HCT116 (cell line): ENCODE measurements around the gene FLT4. TPM values are rescaled to one million over a fixed set of nuclear protein-coding genes. Genes with fewer than 3 reads are reported as not detected.
"Not testable (repeated sequence)": the region's sequence is repeated elsewhere in the genome, so short reads cannot be mapped to it uniquely, and the experiment has no call there.

Experiments used
- ATAC-seq: fragments of 200-7000 bp; cut with Tn5 transposase; 2 replicates; pipeline ENCODE4 v1.9.1; 2020; ENCODE audit warnings: mild to moderate bottlenecking, moderate library complexity
- BruUV-seq: library from RNA; stranded (reverse); fragments of 400-500 nt; replicated peaks from 2 replicates; lab custom pipeline; 2021; lab: Mats Ljungman, UMichigan
- CTCF ChIA-PET: fragments of 300-600 bp; sonication (Branson Sonifier 250); formaldehyde crosslinking; loops from one replicate; lab custom pipeline; 2021; ENCODE audit warnings: antibody characterized with exemption; lab: Charles Lee
- POLR2A ChIA-PET: fragments of 300-600, 350-600 bp; sonication (Branson Sonifier 250); formaldehyde crosslinking; loops from one replicate; lab custom pipeline; 2021; ENCODE audit warnings: antibody characterized with exemption; lab: Charles Lee
- RAD21 ChIA-PET, 2 experiments: fragments of 300-600 bp; sonication (Branson Sonifier 250); formaldehyde crosslinking; loops; one replicate each; lab custom pipeline; 2023; ENCODE audit warnings: low total read pairs in 2 of 2; ENCODE audit not compliant: uncharacterized antibody in 2 of 2, unreplicated experiment in 2 of 2, low non-redundant PET in 1 of 2; lab: Charles Lee
- DNase-seq: peaks from one replicate; pipeline ENCODE4 v3.0.0-alpha.2; 2010; ENCODE audit warnings: low read depth, low spot score
- H2AFZ ChIP-seq: fragments of 200-600 bp; shearing (Covaris generic), sonication (generic); 2 replicates; pipeline ENCODE4 v1.6.1; 2017; ENCODE audit warnings: low read depth, mixed run types, mixed read lengths, antibody characterized with exemption, low read length; ENCODE audit not compliant: poor library complexity, severe bottlenecking
- H3K27ac ChIP-seq: 2 replicates; pipeline ENCODE4 v1.5.1; 2012; ENCODE audit warnings: low read depth, low read length
- H3K27me3 ChIP-seq: fragments of 200-600 bp; sonication (generic); 2 replicates; pipeline ENCODE4 v1.6.1; 2016; ENCODE audit warnings: mixed run types, low read length, mixed read lengths; ENCODE audit not compliant: insufficient read depth
- H3K36me3 ChIP-seq, 2 experiments: fragments of 200-500 bp in 1 of 2; fragments of 200-600 bp in 1 of 2; sonication (Bioruptor generic) in 1 of 2; sonication (generic) in 1 of 2; 2 replicates each; pipeline versions ENCODE4 v1.5.1 to v1.6.1; 2014 to 2016; ENCODE audit warnings: low read length in 2 of 2, inconsistent platforms in 1 of 2, mixed read lengths in 1 of 2, mixed run types in 1 of 2; ENCODE audit not compliant: insufficient read depth in 2 of 2, control insufficient read depth in 1 of 2
- H3K4me1 ChIP-seq, 2 experiments: fragments of 200-600 bp in 1 of 2; sonication (generic) in 1 of 2; 2 replicates each; pipeline versions ENCODE4 v1.5.1 to v1.6.1; 2012 to 2017; ENCODE audit warnings: low read length in 2 of 2, inconsistent platforms in 1 of 2, mild to moderate bottlenecking in 1 of 2, mixed read lengths in 1 of 2, mixed run types in 1 of 2, moderate library complexity in 1 of 2; ENCODE audit not compliant: insufficient read depth in 2 of 2, control insufficient read depth in 1 of 2
- H3K4me2 ChIP-seq: fragments of 200-600 bp; sonication (generic); 2 replicates; pipeline ENCODE4 v1.6.1; 2017; ENCODE audit warnings: mixed run types, low read length, mixed read lengths
- H3K4me3 ChIP-seq, 2 experiments: fragments of 200-600 bp in 1 of 2; sonication (generic) in 1 of 2; replicated peaks in 1 of 2; 2 replicates each; pipeline ENCODE4 v1.5.1; 2011 to 2016; ENCODE audit warnings: low read length in 2 of 2, control low read depth in 1 of 2, low read depth in 1 of 2, mild to moderate bottlenecking in 1 of 2, mixed read lengths in 1 of 2, mixed run types in 1 of 2
- H3K79me2 ChIP-seq: fragments of 200-600 bp; sonication (generic); 2 replicates; pipeline ENCODE4 v1.6.1; 2017; ENCODE audit warnings: mild to moderate bottlenecking, mixed run types, low read length, moderate library complexity, mixed read lengths; ENCODE audit not compliant: insufficient read depth
- H3K9ac ChIP-seq: fragments of 200-600 bp; sonication (generic); 2 replicates; pipeline ENCODE4 v1.6.1; 2016; ENCODE audit warnings: low read length, mixed read lengths
- H3K9me2 ChIP-seq: fragments of 200-600 bp; sonication (generic), shearing (Covaris generic); 2 replicates; pipeline ENCODE4 v1.6.1; 2017; ENCODE audit warnings: mixed run types, mild to moderate bottlenecking, moderate library complexity; ENCODE audit not compliant: insufficient read depth
- H3K9me3 ChIP-seq, 2 experiments: fragments of 200-500 bp in 1 of 2; fragments of 200-600 bp in 1 of 2; sonication (Bioruptor generic) in 1 of 2; sonication (generic) in 1 of 2; 2 replicates each; pipeline ENCODE4 v1.6.1; 2014 to 2017; ENCODE audit warnings: low read length in 2 of 2, mixed read lengths in 2 of 2, inconsistent platforms in 1 of 2, low read depth in 1 of 2, mild to moderate bottlenecking in 1 of 2, mixed run types in 1 of 2, moderate library complexity in 1 of 2; ENCODE audit not compliant: control insufficient read depth in 1 of 2, insufficient read depth in 1 of 2
- H4K20me1 ChIP-seq: fragments of 200-600 bp; sonication (generic), shearing (Covaris generic); 2 replicates; pipeline ENCODE4 v1.6.1; 2017; ENCODE audit warnings: mixed run types, mild to moderate bottlenecking, moderate library complexity; ENCODE audit not compliant: insufficient read depth
- CBX3 ChIP-seq: IDR thresholded peaks from 2 replicates; pipeline ENCODE4 v1.6.1; 2012; ENCODE audit warnings: low read depth
- CEBPB ChIP-seq: IDR thresholded peaks from 2 replicates; pipeline ENCODE4 v1.6.1; 2012; ENCODE audit warnings: low read depth
- EGR1 ChIP-seq: IDR thresholded peaks from 2 replicates; pipeline ENCODE4 v1.6.1; 2012; ENCODE audit warnings: low read depth
- ELF1 ChIP-seq: IDR thresholded peaks from 2 replicates; pipeline ENCODE4 v1.6.1; 2012; ENCODE audit warnings: low read depth, borderline replicate concordance
- EZH2 ChIP-seq: fragments of 200-600 bp; sonication (generic); IDR thresholded peaks from 2 replicates; pipeline ENCODE4 v1.6.1; 2017; ENCODE audit warnings: antibody characterized with exemption, mixed run types
- FOSL1 ChIP-seq: IDR thresholded peaks from 2 replicates; pipeline ENCODE4 v1.6.1; 2012; ENCODE audit warnings: low read depth
- JUND ChIP-seq: IDR thresholded peaks from 2 replicates; pipeline ENCODE4 v1.6.1; 2012
- POLR2A ChIP-seq: IDR thresholded peaks from 2 replicates; pipeline ENCODE4 v1.7.0; 2011; ENCODE audit warnings: borderline replicate concordance; ENCODE audit not compliant: insufficient read depth, insufficient read length; ENCODE audit errors: extremely low read depth
- RAD21 ChIP-seq: IDR thresholded peaks from 2 replicates; pipeline ENCODE4 v1.6.1; 2012; ENCODE audit warnings: low read depth, mild to moderate bottlenecking
- REST ChIP-seq: IDR thresholded peaks from 2 replicates; pipeline ENCODE4 v1.6.1; 2012; ENCODE audit warnings: low read depth
- SIN3A ChIP-seq: IDR thresholded peaks from 2 replicates; pipeline ENCODE4 v1.6.1; 2012; ENCODE audit warnings: low read depth
- SP1 ChIP-seq: IDR thresholded peaks from 2 replicates; pipeline ENCODE4 v1.6.1; 2012; ENCODE audit warnings: low read depth
- SRF ChIP-seq: IDR thresholded peaks from 2 replicates; pipeline ENCODE4 v1.6.1; 2012; ENCODE audit warnings: low read depth
- TCF7L2 ChIP-seq: IDR thresholded peaks from 2 replicates; pipeline ENCODE4 v1.7.0; 2011; ENCODE audit warnings: borderline replicate concordance, inconsistent platforms; ENCODE audit not compliant: insufficient read depth, insufficient read length; ENCODE audit errors: extremely low read depth
- YY1 ChIP-seq: IDR thresholded peaks from 2 replicates; pipeline ENCODE4 v1.6.1; 2011; ENCODE audit warnings: low read length, low read depth, moderate library complexity, mild to moderate bottlenecking; ENCODE audit not compliant: insufficient replicate concordance; ENCODE audit errors: extremely low read depth
- ZBTB33 ChIP-seq: IDR thresholded peaks from 2 replicates; pipeline ENCODE4 v1.6.1; 2011; ENCODE audit warnings: mild to moderate bottlenecking, low read length, moderate library complexity; ENCODE audit not compliant: insufficient replicate concordance; ENCODE audit errors: extremely low read depth
- ZFX ChIP-seq: fragments of 450-650 bp; IDR thresholded peaks from 2 replicates; pipeline ENCODE4 v1.6.1; 2017
- ZNF274 ChIP-seq: fragments of 200-500 bp; sonication (Bioruptor generic); IDR thresholded peaks from 2 replicates; pipeline ENCODE4 v1.6.1; 2014; ENCODE audit warnings: mild to moderate bottlenecking, low read depth, low read length, inconsistent platforms
- intact Hi-C: fragments of 100-400 bp; cut with micrococcal nuclease; formaldehyde crosslinking; loops from 2 replicates; pipeline ENCODE4 v1.10.0; 2022
- total RNA-seq: library from RNA; stranded (reverse); gene quantifications from one replicate; pipeline ENCODE4 v1.2.1, GENCODE V29; 2021; ENCODE audit not compliant: unreplicated experiment

FLT4 gene
- total RNA-seq, 1 experiment from 2014 or later = 0.17 TPM

GRCh38 chr5:180658774-180659564, 9.6 kb upstream of the FLT4 start:
- TF ChIP-seq SP1 = no peak
- no peak for TF ChIP-seq SRF
- TF ChIP-seq ZFX = no peak
- no peak for TF ChIP-seq JUND
- no peak for TF ChIP-seq REST
- TF ChIP-seq ZBTB33 = no peak
- TF ChIP-seq EZH2 = no peak
- no peak for TF ChIP-seq ELF1
- TF ChIP-seq SIN3A = no peak
- TF ChIP-seq CBX3 = no peak
- TF ChIP-seq POLR2A = no peak
- TF ChIP-seq YY1 = no peak
- TF ChIP-seq FOSL1 = no peak
- no peak for TF ChIP-seq RAD21
- no peak for TF ChIP-seq TCF7L2
- no peak for TF ChIP-seq CEBPB
- TF ChIP-seq EGR1 = no peak
- TF ChIP-seq ZNF274 = no peak
- TF ChIP-seq, all 23 proteins: peak for 0
- no TSS peak for BruUV-seq
- no peaks in the 10 kb centered on the region for H4K20me1 ChIP-seq
- no peak for ATAC-seq
- no peak overlapping the region for H3K27ac ChIP-seq
- CTCF ChIA-PET = no interaction called here
- no peak overlapping the region for H3K9ac ChIP-seq
- no peaks in the 10 kb centered on the region for H3K4me1 ChIP-seq
- POLR2A ChIA-PET = no interaction called here
- no peaks in the 10 kb centered on the region for H3K9me3 ChIP-seq
- no peak overlapping the region for H2AFZ ChIP-seq
- no peaks in the 10 kb centered on the region for H3K9me2 ChIP-seq
- no peaks in the 10 kb centered on the region for H3K79me2 ChIP-seq
- no peak for DNase-seq
- no peak overlapping the region for H3K4me3 ChIP-seq
- no peaks in the 10 kb centered on the region for H3K36me3 ChIP-seq
- no peaks in the 10 kb centered on the region for H3K27me3 ChIP-seq
- intact Hi-C loops = no loop called here
- H3K4me2 ChIP-seq = no peak overlapping the region
- RAD21 ChIA-PET = no interaction called here

- ATAC-seq, H4K20me1 ChIP-seq, RAD21 ChIA-PET, BruUV-seq, H2AFZ ChIP-seq, H3K27me3 ChIP-seq, H3K9me3 ChIP-seq, intact Hi-C loops, DNase-seq, H3K9me2 ChIP-seq, H3K36me3 ChIP-seq, H3K9ac ChIP-seq, H3K79me2 ChIP-seq, CTCF ChIA-PET, H3K27ac ChIP-seq, H3K4me1 ChIP-seq, H3K4me3 ChIP-seq, H3K4me2 ChIP-seq, POLR2A ChIA-PET: not testable (repeated sequence)
Observed at GRCh38 chr5:180655243-180655642, 5.8 kb upstream of the FLT4 start.
